IMR-90 (cell line): ENCODE results near the gene MEGF8. TPM values are rescaled to one million over a fixed set of nuclear protein-coding genes. Genes with fewer than 3 reads are reported as not detected.

ENCODE experiments used
- ATAC-seq: fragments of 200-7000 bp; cut with Tn5 transposase; 2 replicates; pipeline ENCODE4 v1.9.1; 2020; ENCODE audit warnings: low read depth, mild to moderate bottlenecking, moderate library complexity
- BruUV-seq: library from RNA; stranded (reverse); fragments of 400-500 nt; replicated peaks from 2 replicates; lab custom pipeline; 2021; lab: Mats Ljungman, UMichigan
- CTCF ChIA-PET: fragments of 300-600 bp; formaldehyde crosslinking; extraction: SDS; loops from one replicate; lab custom pipeline; 2021; ENCODE audit warnings: antibody characterized with exemption; lab: Yijun Ruan, JAX
- POLR2A ChIA-PET: fragments of 300-600 bp; sonication (Branson Sonifier 250); formaldehyde crosslinking; loops from one replicate; lab custom pipeline; 2022; ENCODE audit warnings: antibody characterized with exemption; ENCODE audit not compliant: unreplicated experiment; lab: Charles Lee
- DNase-seq: peaks from one replicate; pipeline ENCODE4 v3.0.0; 2013
- H2AFZ ChIP-seq: replicated peaks from 2 replicates; pipeline ENCODE3; 2013; ENCODE audit warnings: low read length, mild to moderate bottlenecking; ENCODE audit not compliant: poor library complexity
- H2AK5ac ChIP-seq: 2 replicates; pipeline ENCODE4 v1.6.1; 2013; ENCODE audit warnings: low read depth, low read length, inconsistent platforms
- H2AK9ac ChIP-seq: replicated peaks from 2 replicates; pipeline ENCODE3; 2013; ENCODE audit warnings: mild to moderate bottlenecking, low read depth, low read length, moderate library complexity; ENCODE audit not compliant: poor library complexity
- H2BK120ac ChIP-seq: 2 replicates; pipeline ENCODE4 v1.6.1; 2013; ENCODE audit warnings: low read depth, low read length, inconsistent platforms
- H2BK15ac ChIP-seq: 3 replicates; pipeline ENCODE4 v1.6.1; 2013; ENCODE audit warnings: low read depth, low read length, inconsistent platforms
- H2BK20ac ChIP-seq: 2 replicates; pipeline ENCODE4 v1.6.1; 2013; ENCODE audit warnings: low read depth, mild to moderate bottlenecking, inconsistent platforms, low read length, moderate library complexity
- H2BK5ac ChIP-seq: 2 replicates; pipeline ENCODE4 v1.6.1; 2013; ENCODE audit warnings: mild to moderate bottlenecking, low read depth, low read length, inconsistent platforms; ENCODE audit not compliant: poor library complexity, severe bottlenecking
- H3K14ac ChIP-seq: replicated peaks from 2 replicates; pipeline ENCODE4 v1.6.1; 2013; ENCODE audit warnings: low read depth, low read length, inconsistent platforms
- H3K18ac ChIP-seq: 2 replicates; pipeline ENCODE4 v1.6.1; 2013; ENCODE audit warnings: low read depth, low read length, control low read depth
- H3K23ac ChIP-seq: 2 replicates; pipeline ENCODE4 v1.6.1; 2013; ENCODE audit warnings: low read depth, low read length, inconsistent platforms
- H3K27ac ChIP-seq: 2 replicates; pipeline ENCODE4 v1.5.1; 2013; ENCODE audit warnings: mild to moderate bottlenecking, control low read depth, low read length; ENCODE audit not compliant: insufficient read depth
- H3K27me3 ChIP-seq: 2 replicates; pipeline ENCODE4 v1.6.1; 2013; ENCODE audit warnings: low read length; ENCODE audit not compliant: control insufficient read depth, insufficient read depth
- H3K36me3 ChIP-seq: 2 replicates; pipeline ENCODE4 v1.6.1; 2013; ENCODE audit warnings: low read length, mixed read lengths; ENCODE audit not compliant: control insufficient read depth, insufficient read depth
- H3K4ac ChIP-seq: 2 replicates; pipeline ENCODE4 v1.6.1; 2013; ENCODE audit warnings: low read depth, low read length, inconsistent platforms
- H3K4me1 ChIP-seq: 2 replicates; pipeline ENCODE4 v1.6.1; 2013; ENCODE audit warnings: low read length, mixed read lengths; ENCODE audit not compliant: control insufficient read depth, insufficient read depth
- H3K4me2 ChIP-seq: 2 replicates; pipeline ENCODE4 v1.6.1; 2013; ENCODE audit warnings: low read depth, mild to moderate bottlenecking, control low read depth, low read length, moderate library complexity
- H3K4me3 ChIP-seq: 2 replicates; pipeline ENCODE4 v1.5.1; 2013; ENCODE audit warnings: low read depth, mild to moderate bottlenecking, control low read depth, low read length, moderate library complexity; ENCODE audit not compliant: insufficient read depth
- H3K56ac ChIP-seq: 2 replicates; pipeline ENCODE4 v1.6.1; 2013; ENCODE audit warnings: low read length, inconsistent platforms; ENCODE audit not compliant: insufficient read depth; ENCODE audit errors: extremely low read depth
- H3K79me1 ChIP-seq, 2 experiments: 2 replicates each; pipeline ENCODE4 v1.6.1; 2013; ENCODE audit warnings: low read length in 2 of 2, inconsistent platforms in 1 of 2, low read depth in 1 of 2
- H3K9ac ChIP-seq: 2 replicates; pipeline ENCODE4 v1.6.1; 2013; ENCODE audit warnings: low read depth, low read length, control low read depth
- H3K9me1 ChIP-seq: 2 replicates; pipeline ENCODE4 v1.6.1; 2013; ENCODE audit warnings: low read length, inconsistent platforms; ENCODE audit not compliant: insufficient read depth
- H3K9me3 ChIP-seq: 2 replicates; pipeline ENCODE4 v1.6.1; 2013; ENCODE audit warnings: low read length; ENCODE audit not compliant: control insufficient read depth, insufficient read depth
- H4K20me1 ChIP-seq: 2 replicates; pipeline ENCODE4 v1.6.1; 2013; ENCODE audit warnings: low read length, inconsistent platforms; ENCODE audit not compliant: insufficient read depth
- H4K5ac ChIP-seq: 2 replicates; pipeline ENCODE4 v1.6.1; 2013; ENCODE audit warnings: mild to moderate bottlenecking, low read depth, low read length, control low read depth
- H4K8ac ChIP-seq, 2 experiments: 2 replicates each; pipeline ENCODE4 v1.6.1; 2013; ENCODE audit warnings: low read depth in 2 of 2, low read length in 2 of 2, control low read depth in 1 of 2, inconsistent platforms in 1 of 2
- H4K91ac ChIP-seq: 2 replicates; pipeline ENCODE4 v1.6.1; 2013; ENCODE audit warnings: low read depth, low read length, inconsistent platforms; ENCODE audit not compliant: insufficient read depth
- BHLHE40 ChIP-seq: fragments of 150-350 bp; IDR thresholded peaks from 2 replicates; pipeline ENCODE4 v1.6.1; 2016; ENCODE audit warnings: mild to moderate bottlenecking, low read depth, low read length
- CEBPB ChIP-seq: IDR thresholded peaks from 2 replicates; pipeline ENCODE4 v1.6.1; 2012; ENCODE audit warnings: low read depth, low read length, improper control_type of control experiment
- CHD1 ChIP-seq: IDR thresholded peaks from 2 replicates; pipeline ENCODE4 v1.6.1; 2012; ENCODE audit warnings: low read depth, low read length, improper control_type of control experiment
- MAFK ChIP-seq: IDR thresholded peaks from 2 replicates; pipeline ENCODE4 v1.6.1; 2012; ENCODE audit warnings: low read depth, low read length, improper control_type of control experiment
- MAZ ChIP-seq: IDR thresholded peaks from 2 replicates; pipeline ENCODE4 v1.6.1; 2012; ENCODE audit warnings: low read depth, mild to moderate bottlenecking, low read length, improper control_type of control experiment, moderate library complexity, borderline replicate concordance
- MXI1 ChIP-seq: IDR thresholded peaks from 2 replicates; pipeline ENCODE4 v1.6.1; 2012; ENCODE audit warnings: low read depth, mild to moderate bottlenecking, low read length, moderate library complexity, borderline replicate concordance
- RAD21 ChIP-seq: IDR thresholded peaks from 2 replicates; pipeline ENCODE4 v1.6.1; 2012; ENCODE audit warnings: low read length, improper control_type of control experiment
- RFX5 ChIP-seq: IDR thresholded peaks from 2 replicates; pipeline ENCODE4 v1.8.0; 2012; ENCODE audit warnings: low read depth, mild to moderate bottlenecking, low read length, moderate library complexity
- SMC3 ChIP-seq: fragments of 150-350 bp; IDR thresholded peaks from 2 replicates; pipeline ENCODE4 v1.6.1; 2016; ENCODE audit warnings: low read depth, mild to moderate bottlenecking, antibody characterized with exemption, low read length, moderate library complexity
- USF2 ChIP-seq: fragments of 150-350 bp; IDR thresholded peaks from 2 replicates; pipeline ENCODE4 v1.6.1; 2017; ENCODE audit warnings: mild to moderate bottlenecking, antibody characterized with exemption, low read length, low read depth
- WGBS, 2 experiments: methylation state at CpG; one replicate each; pipeline versions ENCODE4 v1.1.5 to v1.1.7; 2013; ENCODE audit warnings: missing lambda C conversion rate in 2 of 2; ENCODE audit not compliant: insufficient read length in 1 of 2; ENCODE audit errors: extremely low coverage in 2 of 2; 5-methylcytosine and 5-hydroxymethylcytosine counted together
- dilution Hi-C: fragments of 300-500 bp; cut with HindIII; formaldehyde crosslinking; loops from one replicate; pipeline ENCODE4 v1.14.3; 2018; ENCODE audit warnings: low sequenced_read_pairs; ENCODE audit not compliant: unreplicated experiment
- in situ Hi-C: fragments of 300-500 bp; cut with MboI; formaldehyde crosslinking; loops from 3 replicates; pipeline ENCODE4 v1.14.3; 2019; ENCODE audit warnings: low sequenced_read_pairs, inconsistent platforms, mixed read lengths
- intact Hi-C: fragments of 100-400 bp; cut with micrococcal nuclease; formaldehyde crosslinking; loops from 2 replicates; pipeline ENCODE4 v1.10.0; 2022
- polyA plus RNA-seq, 3 experiments: library from polyadenylated mRNA; depleted of rRNA; stranded (reverse); fragments of >200 nt; gene quantifications; 2 replicates each; pipeline ENCODE4 v1.2.3, GENCODE V29; 2012; ENCODE audit warnings: low replicate concordance in 1 of 3
- total RNA-seq: library from RNA; depleted of rRNA; stranded (reverse); fragments of >200 nt; gene quantifications from 2 replicates; pipeline ENCODE4 v1.2.3, GENCODE V29; 2012
- TF ChIP-seq, protein P1 (sequence below): conservative IDR thresholded peaks from 2 replicates; pipeline ENCODE4 v1.5.1; 2012; ENCODE audit warnings: mild to moderate bottlenecking, low read depth, low read length, improper control_type of control experiment
- TF ChIP-seq, protein P2 (sequence below): fragments of 150-350 bp; IDR thresholded peaks from 2 replicates; pipeline ENCODE4 v1.6.1; 2016; ENCODE audit warnings: low read depth, mild to moderate bottlenecking, low read length, moderate library complexity, borderline replicate concordance

MEGF8 gene
- total and polyA plus RNA-seq, 2 of the 4 experiments (the other 2 are of a cell fraction), result 2.3 to 12.5 TPM

GRCh38 chr19:42407085-42407815, 81.8 kb downstream of the MEGF8 start (continued):
- TF ChIP-seq BHLHE40, result no peak

- no peaks in the 10 kb centered on the region for H3K27me3 ChIP-seq
- no TSS peak for BruUV-seq
- H2AFZ ChIP-seq, result no peak overlapping the region
- H3K27ac ChIP-seq, result no peak overlapping the region
- no peak overlapping the region for H4K8ac ChIP-seq
- H3K9ac ChIP-seq, result no peak overlapping the region
- no peak overlapping the region for H3K4me2 ChIP-seq
- no peak overlapping the region for H3K4ac ChIP-seq
- POLR2A ChIA-PET, result no interaction called here
- H4K20me1 ChIP-seq, result peaks cover 16% of the 10 kb centered on the region
- no peak overlapping the region for H2BK15ac ChIP-seq
- DNase-seq, result no peak
- dilution Hi-C loops, result no loop called here
- no peak overlapping the region for H3K18ac ChIP-seq
- H3K23ac ChIP-seq, result no peak overlapping the region
- CTCF ChIA-PET, result no interaction called here
- H3K9me3 ChIP-seq, result no peaks in the 10 kb centered on the region
- 0 out of 2 replicates have a peak, but pooled peaks cover 4% of the 10 kb centered on the region for H3K4me1 ChIP-seq
- no peak overlapping the region for H3K56ac ChIP-seq
- no peak overlapping the region for H2AK9ac ChIP-seq
- H2BK5ac ChIP-seq, result no peak overlapping the region
- no peak overlapping the region for H3K14ac ChIP-seq
- intact Hi-C loops, result loop anchor here (10.0 kb wide), 1 partner anchor 273 kb away; the partner anchor contains the start of gene POU2F2
- H2AK5ac ChIP-seq, result no peak overlapping the region
- no peak overlapping the region for H4K91ac ChIP-seq
- H4K5ac ChIP-seq, result no peak overlapping the region
- in situ Hi-C loops, result no loop called here
- 94% methylated on average over 10 of the region's 10 CpGs; no CpG with 5 or more reads in 1 of the 2 experiments for WGBS, 2 experiments
- no peak overlapping the region for H3K4me3 ChIP-seq
- H3K36me3 ChIP-seq, result peaks cover 1% of the 10 kb centered on the region; the same call in 1 of the 2 replicates
- no peak for ATAC-seq
- 0 out of 2 replicates have a peak, but pooled peaks cover 4% of the 10 kb centered on the region for H3K9me1 ChIP-seq
- H2BK20ac ChIP-seq, result no peak overlapping the region
- H3K79me1 ChIP-seq, result peaks cover 0 to 2% of the 10 kb centered on the region in 2 experiments; a peak in 1 of 4 replicates
- H2BK120ac ChIP-seq, result no peak overlapping the region
- TF ChIP-seq, protein P1, sequence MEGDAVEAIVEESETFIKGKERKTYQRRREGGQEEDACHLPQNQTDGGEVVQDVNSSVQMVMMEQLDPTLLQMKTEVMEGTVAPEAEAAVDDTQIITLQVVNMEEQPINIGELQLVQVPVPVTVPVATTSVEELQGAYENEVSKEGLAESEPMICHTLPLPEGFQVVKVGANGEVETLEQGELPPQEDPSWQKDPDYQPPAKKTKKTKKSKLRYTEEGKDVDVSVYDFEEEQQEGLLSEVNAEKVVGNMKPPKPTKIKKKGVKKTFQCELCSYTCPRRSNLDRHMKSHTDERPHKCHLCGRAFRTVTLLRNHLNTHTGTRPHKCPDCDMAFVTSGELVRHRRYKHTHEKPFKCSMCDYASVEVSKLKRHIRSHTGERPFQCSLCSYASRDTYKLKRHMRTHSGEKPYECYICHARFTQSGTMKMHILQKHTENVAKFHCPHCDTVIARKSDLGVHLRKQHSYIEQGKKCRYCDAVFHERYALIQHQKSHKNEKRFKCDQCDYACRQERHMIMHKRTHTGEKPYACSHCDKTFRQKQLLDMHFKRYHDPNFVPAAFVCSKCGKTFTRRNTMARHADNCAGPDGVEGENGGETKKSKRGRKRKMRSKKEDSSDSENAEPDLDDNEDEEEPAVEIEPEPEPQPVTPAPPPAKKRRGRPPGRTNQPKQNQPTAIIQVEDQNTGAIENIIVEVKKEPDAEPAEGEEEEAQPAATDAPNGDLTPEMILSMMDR, result no peak
- TF ChIP-seq, protein P2, sequence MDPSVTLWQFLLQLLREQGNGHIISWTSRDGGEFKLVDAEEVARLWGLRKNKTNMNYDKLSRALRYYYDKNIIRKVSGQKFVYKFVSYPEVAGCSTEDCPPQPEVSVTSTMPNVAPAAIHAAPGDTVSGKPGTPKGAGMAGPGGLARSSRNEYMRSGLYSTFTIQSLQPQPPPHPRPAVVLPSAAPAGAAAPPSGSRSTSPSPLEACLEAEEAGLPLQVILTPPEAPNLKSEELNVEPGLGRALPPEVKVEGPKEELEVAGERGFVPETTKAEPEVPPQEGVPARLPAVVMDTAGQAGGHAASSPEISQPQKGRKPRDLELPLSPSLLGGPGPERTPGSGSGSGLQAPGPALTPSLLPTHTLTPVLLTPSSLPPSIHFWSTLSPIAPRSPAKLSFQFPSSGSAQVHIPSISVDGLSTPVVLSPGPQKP, result no peak
- TF ChIP-seq RFX5 (no peak), BHLHE40 (no peak), RAD21 (no peak), USF2 (no peak), MXI1 (no peak), MAZ (no peak), CHD1 (no peak), CEBPB (no peak), SMC3 (no peak), MAFK (no peak)
Measured at GRCh38 chr19:42407816-42408175, 82.4 kb downstream of the MEGF8 start.
